Fibroblast of the conjunctiva (primary cell): Measurements from ENCODE around the gene FRG2.
"Not testable (repeated sequence)": the region's sequence is repeated elsewhere in the genome, so short reads cannot be mapped to it uniquely, and the experiment has no call there.

ENCODE experiments used
- DNase-seq: peaks from one replicate; pipeline ENCODE4 v3.0.0-alpha.2; 2010; ENCODE audit warnings: low read depth

FRG2 gene

GRCh38 chr4:190027156-190027555 lies at the start of gene FRG2:
Gene FRG2, minus strand, starts transcription at chr4:190027256. Its CDS starts 52 bp downstream, at chr4:190027204.
- DNase-seq = not testable (repeated sequence)

GRCh38 chr4:190068351-190068750 lies 41.3 kb upstream of the FRG2 start:
- not testable (repeated sequence) for DNase-seq

GRCh38 chr4:190064805-190065204 lies 37.7 kb upstream of the FRG2 start:
- not testable (repeated sequence) for DNase-seq

- DNase-seq = not testable (repeated sequence)
These were observed 37.3 kb upstream of the FRG2 start, which contains the start of gene DBET for GRCh38 chr4:190064342-190064741. Gene DBET, plus strand, starts transcription at chr4:190064502.

GRCh38 chr4:190058997-190059396 lies 31.9 kb upstream of the FRG2 start:
- DNase-seq = not testable (repeated sequence)

- DNase-seq = not testable (repeated sequence)
These were observed 22.6 kb upstream of the FRG2 start for GRCh38 chr4:190049378-190050239.

- not testable (repeated sequence) for DNase-seq
These were observed 20.6 kb upstream of the FRG2 start for GRCh38 chr4:190047627-190048026.

GRCh38 chr4:190040873-190041272 lies 13.8 kb upstream of the FRG2 start:
- not testable (repeated sequence) for DNase-seq

GRCh38 chr4:190037704-190038388 lies 10.8 kb upstream of the FRG2 start:
- not testable (repeated sequence) for DNase-seq

- DNase-seq = not testable (repeated sequence)
These were observed 4.2 kb upstream of the FRG2 start for GRCh38 chr4:190031264-190031663.

- not testable (repeated sequence) for DNase-seq
These were observed 4.3 kb downstream of the FRG2 start for GRCh38 chr4:190022614-190023281.

- DNase-seq = not testable (repeated sequence)
These were observed 5.1 kb downstream of the FRG2 start for GRCh38 chr4:190021973-190022372.

GRCh38 chr4:190020790-190021717 lies 6.0 kb downstream of the FRG2 start:
- DNase-seq = no peak

GRCh38 chr4:190019859-190020463 lies 7.1 kb downstream of the FRG2 start:
- not testable (repeated sequence) for DNase-seq

- DNase-seq = no peak
These were observed 7.8 kb downstream of the FRG2 start for GRCh38 chr4:190019023-190019858.

- DNase-seq = no peak
These were observed 8.7 kb downstream of the FRG2 start for GRCh38 chr4:190018201-190018920.

- DNase-seq = no peak
These were observed 9.5 kb downstream of the FRG2 start for GRCh38 chr4:190017357-190018200.
